ENCODE measurements around the gene CCDC85C. TPM values are rescaled to one million over a fixed set of nuclear protein-coding genes. Genes with fewer than 3 reads are reported as not detected.

Gene CCDC85C
- total RNA-seq, 1 donor from 2014 or later, result 16.6 TPM

DNA sequence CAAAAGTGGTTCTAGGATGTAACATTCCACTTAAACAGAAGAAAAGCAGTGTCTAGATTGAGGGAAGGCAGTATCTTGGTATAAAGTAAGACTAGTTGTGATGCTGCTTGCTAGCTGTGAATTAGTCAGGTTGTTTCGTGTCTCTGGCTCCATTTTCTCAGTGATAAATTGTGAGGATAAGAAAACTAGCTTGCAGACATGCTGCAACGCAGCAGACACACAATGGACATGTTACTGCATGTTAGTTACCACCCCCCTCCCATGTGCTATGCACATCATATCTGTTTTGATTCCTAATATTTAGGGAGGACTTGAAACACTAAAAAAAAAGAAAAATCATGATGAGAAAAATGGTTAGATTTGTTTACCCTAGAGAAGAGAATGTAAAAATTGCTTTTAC, 119.9 kb downstream of the CCDC85C start:
- Mint-ChIP-seq H3K9me3 (ENCODE audit: unreplicated experiment) (no peaks in the 10 kb centered on the region), H3K36me3 (ENCODE audit: low read depth, unreplicated experiment) (no peaks in the 10 kb centered on the region), H3K4me3 (ENCODE audit: unreplicated experiment) (peak overlapping the region; percentile 98), H3K27ac (ENCODE audit: unreplicated experiment) (peak overlapping the region; percentile 2), H3K4me1 (ENCODE audit: low read depth, unreplicated experiment) (peaks cover 36% of the 10 kb centered on the region), H3K27me3 (ENCODE audit: low read depth, unreplicated experiment) (no peaks in the 10 kb centered on the region)
- H4K20me1 ChIP-seq (ENCODE audit: insufficient read depth, low read length), result peaks cover 84% of the 10 kb centered on the region
- no peak for DNase-seq (ENCODE audit: low read depth)
- H3K36me3 ChIP-seq (ENCODE audit: insufficient read depth, low read length), result no peaks in the 10 kb centered on the region
- no peak overlapping the region for H3K27ac ChIP-seq (ENCODE audit: low read depth, low read length)
- no peak overlapping the region for H3K4me2 ChIP-seq (ENCODE audit: low read length)
- peaks cover 91% of the 10 kb centered on the region for H3K79me2 ChIP-seq (ENCODE audit: insufficient read depth, low read length)
- H3K9ac ChIP-seq (ENCODE audit: low read length), result no peak overlapping the region
- peaks cover 5% of the 10 kb centered on the region for H3K4me1 ChIP-seq (ENCODE audit: insufficient read depth, low read length)
- no peaks in the 10 kb centered on the region for H3K9me3 ChIP-seq (ENCODE audit: insufficient read depth, low read depth, low read length)
- H3K4me3 ChIP-seq (ENCODE audit: insufficient read depth, low read depth, low read length), result no peak overlapping the region
- TF ChIP-seq CTCF (IDR thresholded peaks at IDR 0.05; ENCODE audit: insufficient read depth, low read depth, low read length) (no peak), EZH2 (IDR thresholded peaks at IDR 0.05; ENCODE audit: insufficient read depth, low read length) (no peak)
- H2AFZ ChIP-seq (ENCODE audit: low read depth, low read length), result no peak overlapping the region
- H3K27me3 ChIP-seq (ENCODE audit: insufficient read depth, low read length), result no peaks in the 10 kb centered on the region
- FAIRE-seq, result no peak

DNA sequence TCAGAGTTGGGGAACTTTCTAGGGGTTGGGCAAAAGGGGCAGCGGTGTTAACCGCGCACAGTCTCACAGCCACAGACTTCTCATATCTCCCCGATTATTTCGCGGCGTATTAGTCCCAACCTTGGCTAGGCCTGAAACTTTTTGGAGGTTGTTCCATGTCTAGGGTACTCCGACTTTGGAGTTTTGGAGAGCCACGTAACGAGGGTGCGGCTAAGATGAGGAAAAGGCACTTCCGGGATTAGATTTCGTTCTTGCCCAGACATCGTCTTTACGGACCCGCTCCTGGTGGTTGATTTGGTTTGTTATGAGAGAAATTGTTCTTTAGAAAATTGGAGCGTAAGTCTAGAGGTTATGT, 122.3 kb downstream of the CCDC85C start:
- Histone ChIP-seq H3K36me3 (ENCODE audit: insufficient read depth, low read length) (no peaks in the 10 kb centered on the region), H3K4me3 (ENCODE audit: insufficient read depth, low read depth, low read length) (peak overlapping the region; percentile 96), H3K9me3 (ENCODE audit: insufficient read depth, low read depth, low read length) (no peaks in the 10 kb centered on the region), H2AFZ (ENCODE audit: low read depth, low read length) (peak overlapping the region; percentile 81), H3K4me2 (ENCODE audit: low read length) (peak overlapping the region; percentile 94), H3K27ac (ENCODE audit: low read depth, low read length) (peak overlapping the region; percentile 92), H3K9ac (ENCODE audit: low read length) (peak overlapping the region; percentile 96), H4K20me1 (ENCODE audit: insufficient read depth, low read length) (peaks cover 77% of the 10 kb centered on the region), H3K79me2 (ENCODE audit: insufficient read depth, low read length) (peaks cover 89% of the 10 kb centered on the region), H3K27me3 (ENCODE audit: insufficient read depth, low read length) (no peaks in the 10 kb centered on the region), H3K4me1 (ENCODE audit: insufficient read depth, low read length) (peaks cover 9% of the 10 kb centered on the region)
- peak overlapping the region; percentile 98 for H3K4me3 Mint-ChIP-seq (ENCODE audit: unreplicated experiment)
- H3K9me3 Mint-ChIP-seq (ENCODE audit: unreplicated experiment), result no peaks in the 10 kb centered on the region
- no peak for TF ChIP-seq EZH2 (IDR thresholded peaks at IDR 0.05; ENCODE audit: insufficient read depth, low read length)
- no peak for TF ChIP-seq CTCF (IDR thresholded peaks at IDR 0.05; ENCODE audit: insufficient read depth, low read depth, low read length)
- H3K36me3 Mint-ChIP-seq (ENCODE audit: low read depth, unreplicated experiment), result no peaks in the 10 kb centered on the region
- peaks cover 40% of the 10 kb centered on the region for H3K4me1 Mint-ChIP-seq (ENCODE audit: low read depth, unreplicated experiment)
- no peaks in the 10 kb centered on the region for H3K27me3 Mint-ChIP-seq (ENCODE audit: low read depth, unreplicated experiment)
- peak overlapping the region; percentile 99 for H3K27ac Mint-ChIP-seq (ENCODE audit: unreplicated experiment)
- DNase-seq (ENCODE audit: low read depth) (peak; percentile 27), FAIRE-seq (no peak)

- Histone ChIP-seq H3K79me2 (ENCODE audit: insufficient read depth, low read length) (peaks cover 89% of the 10 kb centered on the region), H2AFZ (ENCODE audit: low read depth, low read length) (peak within 1 kb of the TSS; percentile 81), H3K27ac (ENCODE audit: low read depth, low read length) (peak within 1 kb of the TSS; percentile 92), H4K20me1 (ENCODE audit: insufficient read depth, low read length) (peaks cover 75% of the 10 kb centered on the region), H3K4me3 (ENCODE audit: insufficient read depth, low read depth, low read length) (peak within 1 kb of the TSS; percentile 96), H3K4me2 (ENCODE audit: low read length) (peak within 1 kb of the TSS; percentile 94), H3K9ac (ENCODE audit: low read length) (peak within 1 kb of the TSS; percentile 96), H3K36me3 (ENCODE audit: insufficient read depth, low read length) (no peaks in the 10 kb centered on the region), H3K27me3 (ENCODE audit: insufficient read depth, low read length) (no peaks in the 10 kb centered on the region), H3K4me1 (ENCODE audit: insufficient read depth, low read length) (peaks cover 9% of the 10 kb centered on the region), H3K9me3 (ENCODE audit: insufficient read depth, low read depth, low read length) (no peaks in the 10 kb centered on the region)
- Mint-ChIP-seq H3K27me3 (ENCODE audit: low read depth, unreplicated experiment) (no peaks in the 10 kb centered on the region), H3K4me1 (ENCODE audit: low read depth, unreplicated experiment) (peaks cover 41% of the 10 kb centered on the region), H3K36me3 (ENCODE audit: low read depth, unreplicated experiment) (no peaks in the 10 kb centered on the region), H3K4me3 (ENCODE audit: unreplicated experiment) (peak within 1 kb of the TSS; percentile 98), H3K9me3 (ENCODE audit: unreplicated experiment) (no peaks in the 10 kb centered on the region), H3K27ac (ENCODE audit: unreplicated experiment) (peak within 1 kb of the TSS; percentile 99)
- FAIRE-seq (peak; percentile 43), DNase-seq (ENCODE audit: low read depth) (peak; percentile 98)
- TF ChIP-seq EZH2 (IDR thresholded peaks at IDR 0.05; ENCODE audit: insufficient read depth, low read length) (no peak), CTCF (IDR thresholded peaks at IDR 0.05; ENCODE audit: insufficient read depth, low read depth, low read length) (no peak)
These were observed 122.9 kb downstream of the CCDC85C start, which contains the start of gene CCNK for GRCh38 chr14:99480917-99481744. Gene CCNK, plus strand, starts transcription at chr14:99481409. Its CDS starts 11,269 bp downstream, at chr14:99492678.
